Activated B cell treated with CpG ODN at 0.5 μM for 24 hours (primary cell): Measurements from ENCODE around the gene TMEM184B. TPM values are rescaled to one million over a fixed set of nuclear protein-coding genes. Genes with fewer than 3 reads are reported as not detected.

Experiments
- ATAC-seq: fragments of 200-7000 bp; cut with Tn5 transposase; one replicate; pipeline ENCODE4 v1.10.0; 2021; ENCODE audit warnings: low read depth, mild to moderate bottlenecking, moderate library complexity
- CTCF ChIA-PET: fragments of 350-600 bp; sonication (Branson Sonifier 250); formaldehyde crosslinking; loops from one replicate; lab custom pipeline; 2021; ENCODE audit warnings: antibody characterized with exemption; lab: Charles Lee
- POLR2A ChIA-PET: fragments of 350-600 bp; sonication (Branson Sonifier 250); formaldehyde crosslinking; loops from one replicate; lab custom pipeline; 2021; ENCODE audit warnings: antibody characterized with exemption; lab: Charles Lee
- DNase-seq: peaks from one replicate; pipeline ENCODE4 v3.0.0; 2022
- H3K27ac Mint-ChIP-seq: one replicate; pipeline ENCODE4 v1.8.0; 2020; ENCODE audit warnings: mixed read lengths
- H3K27me3 Mint-ChIP-seq: one replicate; pipeline ENCODE4 v1.8.0; 2021; ENCODE audit warnings: mixed read lengths
- H3K36me3 Mint-ChIP-seq: one replicate; pipeline ENCODE4 v1.8.0; 2021; ENCODE audit warnings: low read depth, mixed read lengths
- H3K4me1 Mint-ChIP-seq: one replicate; pipeline ENCODE4 v1.8.0; 2021; ENCODE audit warnings: mixed read lengths
- H3K4me3 Mint-ChIP-seq: one replicate; pipeline ENCODE4 v1.8.0; 2020; ENCODE audit warnings: mild to moderate bottlenecking, mixed read lengths
- H3K9me3 Mint-ChIP-seq: one replicate; pipeline ENCODE4 v1.8.0; 2020; ENCODE audit warnings: mixed read lengths
- intact Hi-C: fragments of 100-400 bp; cut with micrococcal nuclease; formaldehyde crosslinking; loops from one replicate; pipeline ENCODE4 v1.15.1; 2024
- total RNA-seq: library from RNA; stranded (reverse); gene quantifications from 2 replicates; pipeline ENCODE4 v1.2.3, GENCODE V29; 2022
- TF ChIP-seq, protein P1 (sequence below): fragments of 200-600 bp; IDR thresholded peaks from one replicate; pipeline ENCODE4 v1.8.0; 2022; ENCODE audit warnings: antibody characterized with exemption, mild to moderate bottlenecking

Gene TMEM184B
- total RNA-seq, 1 donor from 2014 or later, result 24.0 TPM

DNA sequence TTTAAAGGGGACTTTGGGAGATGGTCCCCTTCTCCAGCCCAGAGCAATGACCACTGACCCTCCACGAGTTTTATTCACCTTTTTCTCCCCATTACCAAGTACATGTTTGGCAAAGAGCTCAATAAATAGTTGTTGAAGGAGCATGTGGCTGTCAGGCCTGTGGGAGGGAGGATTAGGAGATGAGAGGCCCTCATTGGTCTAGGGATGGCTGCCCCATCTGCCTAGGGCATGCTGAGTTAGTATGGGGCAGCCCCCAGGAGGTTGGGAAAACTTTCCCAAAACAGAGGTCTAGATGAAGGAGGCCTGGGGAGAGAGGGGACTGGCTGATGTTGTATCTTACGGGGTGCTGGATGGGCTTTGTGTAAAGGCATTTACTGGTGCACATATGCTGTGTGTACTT, 60.4 kb downstream of the TMEM184B start:
- intact Hi-C loops, result loop anchor here (5.0 kb wide), 1 partner anchor 100 kb away; the partner anchor contains the start of gene BAIAP2L2
- ChIA-PET CTCF (no interaction called here), POLR2A (no interaction called here)

DNA sequence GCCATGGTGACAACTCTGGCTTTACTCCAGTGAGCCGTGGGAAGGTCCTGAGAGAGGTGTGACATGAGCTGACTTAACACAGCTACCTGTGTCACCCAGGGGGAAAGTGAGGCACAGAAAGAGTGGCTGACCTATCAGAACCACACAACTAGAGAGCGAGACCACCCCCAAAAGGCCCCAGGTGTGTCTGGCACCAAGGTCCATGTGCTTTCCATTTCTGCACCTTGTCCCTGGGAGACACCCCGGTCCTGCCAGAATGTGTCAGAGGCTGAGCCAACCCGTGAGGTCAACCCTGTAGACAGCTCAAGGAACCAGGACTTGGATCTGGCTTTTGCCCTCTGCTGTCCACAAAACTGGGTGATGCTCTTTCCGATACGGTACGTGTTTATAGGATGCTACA, 61.3 kb downstream of the TMEM184B start:
- Mint-ChIP-seq H3K36me3 (no peaks in the 10 kb centered on the region), H3K4me1 (peaks cover 19% of the 10 kb centered on the region), H3K27me3 (no peaks in the 10 kb centered on the region), H3K9me3 (no peaks in the 10 kb centered on the region), H3K4me3 (no peak overlapping the region), H3K27ac (no peak overlapping the region)
- no peak for ATAC-seq
- TF ChIP-seq, protein P1, sequence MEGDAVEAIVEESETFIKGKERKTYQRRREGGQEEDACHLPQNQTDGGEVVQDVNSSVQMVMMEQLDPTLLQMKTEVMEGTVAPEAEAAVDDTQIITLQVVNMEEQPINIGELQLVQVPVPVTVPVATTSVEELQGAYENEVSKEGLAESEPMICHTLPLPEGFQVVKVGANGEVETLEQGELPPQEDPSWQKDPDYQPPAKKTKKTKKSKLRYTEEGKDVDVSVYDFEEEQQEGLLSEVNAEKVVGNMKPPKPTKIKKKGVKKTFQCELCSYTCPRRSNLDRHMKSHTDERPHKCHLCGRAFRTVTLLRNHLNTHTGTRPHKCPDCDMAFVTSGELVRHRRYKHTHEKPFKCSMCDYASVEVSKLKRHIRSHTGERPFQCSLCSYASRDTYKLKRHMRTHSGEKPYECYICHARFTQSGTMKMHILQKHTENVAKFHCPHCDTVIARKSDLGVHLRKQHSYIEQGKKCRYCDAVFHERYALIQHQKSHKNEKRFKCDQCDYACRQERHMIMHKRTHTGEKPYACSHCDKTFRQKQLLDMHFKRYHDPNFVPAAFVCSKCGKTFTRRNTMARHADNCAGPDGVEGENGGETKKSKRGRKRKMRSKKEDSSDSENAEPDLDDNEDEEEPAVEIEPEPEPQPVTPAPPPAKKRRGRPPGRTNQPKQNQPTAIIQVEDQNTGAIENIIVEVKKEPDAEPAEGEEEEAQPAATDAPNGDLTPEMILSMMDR, result no peak
- intact Hi-C loops, result loop anchor here (5.0 kb wide), 1 partner anchor 99 kb away; the partner anchor contains the start of gene BAIAP2L2
- CTCF ChIA-PET, result no interaction called here
- POLR2A ChIA-PET, result no interaction called here
- DNase-seq, result no peak

More for the DNA sequence above, 60.4 kb downstream of the TMEM184B start:
- Mint-ChIP-seq H3K27me3 (no peaks in the 10 kb centered on the region), H3K4me1 (peaks cover 19% of the 10 kb centered on the region), H3K27ac (no peak overlapping the region), H3K36me3 (no peaks in the 10 kb centered on the region), H3K9me3 (no peaks in the 10 kb centered on the region), H3K4me3 (no peak overlapping the region)
- TF ChIP-seq, protein P1, result no peak
- DNase-seq, result no peak
- no peak for ATAC-seq

GRCh38 chr22:38208551-38208968, 64.2 kb downstream of the TMEM184B start:
- CTCF ChIA-PET, result no interaction called here
- intact Hi-C loops, result loop anchor here (10.0 kb wide), 1 partner anchor 154 kb away; the partner anchor contains the start of gene PICK1

GRCh38 chr22:38207898-38208432, 64.8 kb downstream of the TMEM184B start:
- CTCF ChIA-PET, result no interaction called here
- no peak for DNase-seq
- POLR2A ChIA-PET, result interaction anchor here (0.6 kb wide), 1 partner anchor 46 kb away, joined by 9 read pairs; no protein-coding TSS in a partner anchor
- Mint-ChIP-seq H3K27me3 (no peaks in the 10 kb centered on the region), H3K36me3 (no peaks in the 10 kb centered on the region), H3K4me3 (no peak overlapping the region), H3K4me1 (peaks cover 21% of the 10 kb centered on the region), H3K27ac (no peak overlapping the region), H3K9me3 (no peaks in the 10 kb centered on the region)
- ATAC-seq, result no peak
- TF ChIP-seq, protein P1, result no peak
- intact Hi-C loops, result loop anchor here (10.0 kb wide), 1 partner anchor 153 kb away; the partner anchor contains the start of gene PICK1

More at GRCh38 chr22:38208551-38208968, 64.2 kb downstream of the TMEM184B start:
- H3K27ac Mint-ChIP-seq, result no peak overlapping the region
- peaks cover 20% of the 10 kb centered on the region for H3K4me1 Mint-ChIP-seq
- POLR2A ChIA-PET, result no interaction called here
- no peaks in the 10 kb centered on the region for H3K9me3 Mint-ChIP-seq
- ATAC-seq (no peak), DNase-seq (no peak)
- no peak overlapping the region for H3K4me3 Mint-ChIP-seq
- H3K36me3 Mint-ChIP-seq, result no peaks in the 10 kb centered on the region
- TF ChIP-seq, protein P1, result no peak
- H3K27me3 Mint-ChIP-seq, result no peaks in the 10 kb centered on the region

DNA sequence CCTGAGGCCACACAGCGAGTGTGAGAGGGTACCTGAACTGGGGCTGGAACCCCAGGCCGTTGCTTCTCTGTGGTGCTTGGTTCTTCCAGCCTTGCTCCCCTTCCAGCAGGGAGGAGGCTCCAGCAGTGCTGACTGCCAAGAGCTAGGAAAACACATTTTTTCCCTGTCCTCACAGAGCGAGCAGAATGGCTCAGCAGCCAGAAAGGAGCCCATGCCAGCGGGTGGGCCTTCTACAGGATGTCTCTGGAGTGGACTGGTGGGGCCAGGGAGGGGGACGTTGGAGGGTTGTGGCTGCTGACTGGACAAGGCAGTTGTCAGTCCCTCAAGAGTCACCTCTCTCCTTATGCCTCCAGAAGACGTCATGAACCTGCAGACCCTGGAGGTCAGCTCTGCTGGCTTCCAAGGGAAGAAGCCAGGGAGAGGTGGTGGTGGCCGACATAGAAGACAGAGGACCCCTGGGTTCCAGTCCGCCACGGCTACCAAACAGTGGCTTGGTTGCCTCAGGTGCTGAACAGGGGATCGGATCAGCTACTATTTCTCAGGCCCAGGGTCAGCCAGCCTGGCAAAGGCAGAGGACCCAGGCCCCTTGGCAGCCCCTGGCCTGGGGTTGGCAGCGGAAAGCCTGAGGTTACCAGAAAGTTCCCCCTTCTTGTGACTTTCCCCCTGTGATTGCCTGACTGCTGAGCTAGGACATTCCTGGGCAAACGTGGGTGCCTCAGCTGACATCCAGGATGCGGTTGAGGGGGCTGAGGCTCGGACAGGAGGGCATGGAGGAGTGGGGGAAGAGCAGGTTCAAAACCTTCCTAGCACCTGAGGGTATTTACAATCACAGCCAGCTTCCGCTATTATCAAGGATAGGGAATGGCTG, 67.3 kb downstream of the TMEM184B start:
- ATAC-seq, result no peak
- no peaks in the 10 kb centered on the region for H3K27me3 Mint-ChIP-seq
- H3K4me1 Mint-ChIP-seq, result peaks cover 33% of the 10 kb centered on the region
- no peak overlapping the region for H3K4me3 Mint-ChIP-seq
- H3K27ac Mint-ChIP-seq, result no peak overlapping the region
- no peaks in the 10 kb centered on the region for H3K9me3 Mint-ChIP-seq
- ChIA-PET POLR2A (interaction anchor here (0.9 kb wide), 1 partner anchor 44 kb away, joined by 5 read pairs; no protein-coding TSS in a partner anchor), CTCF (no interaction called here)
- H3K36me3 Mint-ChIP-seq, result no peaks in the 10 kb centered on the region
- intact Hi-C loops, result loop anchor here (10.0 kb wide), 1 partner anchor 151 kb away; the partner anchor contains the start of gene PICK1
- no peak for DNase-seq
- TF ChIP-seq, protein P1, result no peak
